Prostate gland (tissue), 2 donors: ENCODE measurements around the gene RPL39L.

Source experiments
- CTCF ChIP-seq, 4 experiments: fragments of 200-600 bp in 2 of 4; fragments of 450-650 bp in 2 of 4; sonication (generic) in 2 of 4; IDR thresholded peaks; 1 replicate in 3 of 4; 2 replicates in 1 of 4; pipeline ENCODE4 v1.5.1; 2016 to 2019; ENCODE audit warnings: antibody characterized with exemption in 4 of 4, mild to moderate bottlenecking in 2 of 4, moderate library complexity in 2 of 4
- POLR2A ChIP-seq: fragments of 450-650 bp; IDR thresholded peaks from one replicate; pipeline ENCODE4 v1.6.1; 2016; ENCODE audit warnings: antibody characterized with exemption, mild to moderate bottlenecking
- POLR2AphosphoS5 ChIP-seq: sonication (generic); formaldehyde crosslinking; IDR thresholded peaks from one replicate; pipeline ENCODE4 v1.6.1; 2017; ENCODE audit warnings: antibody characterized with exemption

GRCh38 chr3:187080799-187081450, 58.4 kb downstream of the RPL39L start:
- no peak for TF ChIP-seq CTCF (IDR thresholded peaks at IDR 0.05)
- no peak for TF ChIP-seq POLR2AphosphoS5
- TF ChIP-seq POLR2A, result no peak
